ENCODE data around the gene ABTB2. TPM values are rescaled to one million over a fixed set of nuclear protein-coding genes. Genes with fewer than 3 reads are reported as not detected.

The ABTB2 gene
- total and polyA plus RNA-seq, 2 of the 8 experiments (the other 6 are each of a cell fraction or from before 2014, with no cell fraction given) = 7.7 to 10.2 TPM

DNA sequence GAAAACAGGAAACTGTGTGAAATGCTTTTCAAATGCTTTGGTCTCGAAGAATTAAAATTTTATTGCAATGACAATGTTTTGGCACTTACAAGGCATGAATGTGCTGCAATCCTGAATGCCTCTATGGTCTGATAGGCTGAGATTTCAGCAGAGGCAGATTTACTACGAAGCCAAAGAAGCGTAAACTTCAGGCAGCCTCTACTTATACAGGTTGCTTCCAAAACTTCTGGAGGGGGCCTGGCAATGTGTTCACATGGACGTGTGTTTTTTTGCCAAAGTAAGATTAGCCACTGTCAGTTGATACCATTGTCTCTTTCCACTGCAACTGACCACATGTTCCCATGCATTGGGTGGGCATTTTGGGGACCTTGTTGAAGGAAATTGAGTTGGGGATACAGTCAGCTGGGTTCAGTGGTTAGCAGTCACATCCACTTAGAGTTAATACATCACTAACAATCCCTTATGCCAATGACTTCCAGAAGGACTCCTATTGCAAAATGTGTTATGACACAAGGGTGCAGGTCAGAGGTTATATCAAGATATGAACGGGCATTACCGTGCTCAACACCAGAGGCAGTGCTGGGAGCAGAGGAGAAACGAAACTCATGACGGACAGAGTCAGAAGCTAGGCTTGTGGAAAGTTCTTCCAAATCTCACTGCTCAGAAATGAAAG, 48.8 kb downstream of the ABTB2 start (continued):
- TF ChIP-seq TAF7 (optimal IDR thresholded peaks at IDR 0.05; ENCODE audit: borderline replicate concordance, low read depth, low read length) = no peak
- TF ChIP-seq NANOG (IDR thresholded peaks at IDR 0.05; ENCODE audit: insufficient read depth, low read depth, low read length, poor library complexity, severe bottlenecking) = no peak
- no peak for TF ChIP-seq ATF2 (IDR thresholded peaks at IDR 0.05; ENCODE audit: low read length)
- TF ChIP-seq CHD1 (IDR thresholded peaks at IDR 0.05; ENCODE audit: low read depth, low read length) = no peak
- TF ChIP-seq E2F6 (IDR thresholded peaks at IDR 0.05) = no peak
- TF ChIP-seq EP300 (IDR thresholded peaks at IDR 0.05; ENCODE audit: borderline replicate concordance in 1 of 2, low read depth in 2 of 2, low read length in 2 of 2) = no peak
